Measurements from ENCODE around the gene JUNB.

- TF ChIP-seq CTCF (IDR thresholded peaks at IDR 0.05; ENCODE audit: low read depth, low read length) (no peak), EZH2phosphoT487 (IDR thresholded peaks at IDR 0.05; ENCODE audit: low read depth) (no peak)
These were observed 500 bp upstream of the JUNB start for GRCh38 chr19:12790628-12791344.
